Neural cell (in vitro differentiated cells): ENCODE results near the gene PTMS.

ENCODE experiments used
- CTCF ChIP-seq: fragments of 450-650 bp; IDR thresholded peaks from 2 replicates; pipeline ENCODE4 v1.5.1; 2014; ENCODE audit warnings: antibody characterized with exemption, mild to moderate bottlenecking, moderate library complexity; ENCODE audit not compliant: poor library complexity, severe bottlenecking
- EP300 ChIP-seq: fragments of 450-650 bp; conservative IDR thresholded peaks from 2 replicates; pipeline ENCODE4 v1.6.1; 2014; ENCODE audit warnings: antibody characterized with exemption, mild to moderate bottlenecking, moderate library complexity; ENCODE audit not compliant: poor library complexity, severe bottlenecking
- EZH2 ChIP-seq: fragments of 200-600, 300-800 bp; shearing (Covaris generic), sonication (generic); IDR thresholded peaks from 2 replicates; pipeline ENCODE4 v1.6.1; 2014; ENCODE audit warnings: antibody characterized with exemption, low read length, borderline replicate concordance, mild to moderate bottlenecking; ENCODE audit not compliant: insufficient read depth, poor library complexity, severe bottlenecking
- MXI1 ChIP-seq: fragments of 450-650 bp; conservative IDR thresholded peaks from 2 replicates; pipeline ENCODE4 v1.6.1; 2014; ENCODE audit warnings: antibody characterized with exemption, mild to moderate bottlenecking; ENCODE audit not compliant: poor library complexity, severe bottlenecking
- POLR2AphosphoS5 ChIP-seq: IDR thresholded peaks from 2 replicates; pipeline ENCODE4 v1.6.1; 2012
- TF ChIP-seq, protein P1 (sequence below): IDR thresholded peaks from 2 replicates; pipeline ENCODE4 v1.6.1; 2012; ENCODE audit warnings: borderline replicate concordance

DNA sequence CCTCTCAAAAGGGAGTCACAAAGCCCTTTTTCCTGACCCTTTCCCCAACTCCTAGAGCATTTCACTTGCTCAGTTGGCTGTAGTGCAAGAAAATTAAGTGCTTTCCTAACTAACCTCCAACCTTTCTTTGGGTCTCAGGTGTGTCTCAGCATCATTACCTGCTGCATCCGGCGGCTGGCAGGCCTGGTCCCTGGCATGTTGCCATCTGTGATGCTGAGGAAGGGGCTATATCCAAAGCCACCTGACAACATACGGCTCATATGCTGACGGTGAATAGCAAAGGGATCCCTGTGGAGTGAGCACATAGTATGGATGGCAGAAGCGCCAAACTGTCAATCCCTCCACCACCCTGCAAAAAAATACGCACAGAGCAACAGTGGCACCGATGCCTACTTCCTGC is 14.4 kb upstream of the PTMS start:
- TF ChIP-seq MXI1 (no peak), EP300 (no peak), POLR2AphosphoS5 (no peak), CTCF (no peak), EZH2 (no peak)
- TF ChIP-seq, protein P1, sequence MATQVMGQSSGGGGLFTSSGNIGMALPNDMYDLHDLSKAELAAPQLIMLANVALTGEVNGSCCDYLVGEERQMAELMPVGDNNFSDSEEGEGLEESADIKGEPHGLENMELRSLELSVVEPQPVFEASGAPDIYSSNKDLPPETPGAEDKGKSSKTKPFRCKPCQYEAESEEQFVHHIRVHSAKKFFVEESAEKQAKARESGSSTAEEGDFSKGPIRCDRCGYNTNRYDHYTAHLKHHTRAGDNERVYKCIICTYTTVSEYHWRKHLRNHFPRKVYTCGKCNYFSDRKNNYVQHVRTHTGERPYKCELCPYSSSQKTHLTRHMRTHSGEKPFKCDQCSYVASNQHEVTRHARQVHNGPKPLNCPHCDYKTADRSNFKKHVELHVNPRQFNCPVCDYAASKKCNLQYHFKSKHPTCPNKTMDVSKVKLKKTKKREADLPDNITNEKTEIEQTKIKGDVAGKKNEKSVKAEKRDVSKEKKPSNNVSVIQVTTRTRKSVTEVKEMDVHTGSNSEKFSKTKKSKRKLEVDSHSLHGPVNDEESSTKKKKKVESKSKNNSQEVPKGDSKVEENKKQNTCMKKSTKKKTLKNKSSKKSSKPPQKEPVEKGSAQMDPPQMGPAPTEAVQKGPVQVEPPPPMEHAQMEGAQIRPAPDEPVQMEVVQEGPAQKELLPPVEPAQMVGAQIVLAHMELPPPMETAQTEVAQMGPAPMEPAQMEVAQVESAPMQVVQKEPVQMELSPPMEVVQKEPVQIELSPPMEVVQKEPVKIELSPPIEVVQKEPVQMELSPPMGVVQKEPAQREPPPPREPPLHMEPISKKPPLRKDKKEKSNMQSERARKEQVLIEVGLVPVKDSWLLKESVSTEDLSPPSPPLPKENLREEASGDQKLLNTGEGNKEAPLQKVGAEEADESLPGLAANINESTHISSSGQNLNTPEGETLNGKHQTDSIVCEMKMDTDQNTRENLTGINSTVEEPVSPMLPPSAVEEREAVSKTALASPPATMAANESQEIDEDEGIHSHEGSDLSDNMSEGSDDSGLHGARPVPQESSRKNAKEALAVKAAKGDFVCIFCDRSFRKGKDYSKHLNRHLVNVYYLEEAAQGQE: no peak
